Caco-2 (cell line): ENCODE data around the gene FBN2. TPM values are rescaled to one million over a fixed set of nuclear protein-coding genes. Genes with fewer than 3 reads are reported as not detected.

Experiments used
- BruUV-seq: library from RNA; stranded (reverse); fragments of 400-500 nt; replicated peaks from 2 replicates; lab custom pipeline; 2021; lab: Mats Ljungman, UMichigan
- CTCF ChIA-PET: fragments of 300-600 bp; sonication (Branson Sonifier 250); formaldehyde crosslinking; loops from one replicate; lab custom pipeline; 2022; ENCODE audit warnings: antibody characterized with exemption; lab: Charles Lee
- POLR2A ChIA-PET: fragments of 300-600 bp; sonication (Branson Sonifier 250); formaldehyde crosslinking; loops from one replicate; lab custom pipeline; 2022; ENCODE audit warnings: antibody characterized with exemption; lab: Charles Lee
- DNase-seq, 2 experiments: peaks; one replicate each; pipeline versions ENCODE4 v3.0.0 to v3.0.0-alpha.2; 2020 to 2022
- H3K27me3 ChIP-seq: replicated peaks from 2 replicates; pipeline ENCODE4 v1.6.0; 2011; ENCODE audit warnings: low read length; ENCODE audit not compliant: control insufficient read depth, insufficient read depth
- H3K36me3 ChIP-seq: 2 replicates; pipeline ENCODE4 v1.5.1; 2011; ENCODE audit warnings: low read length; ENCODE audit not compliant: control insufficient read depth, insufficient read depth
- H3K4me1 ChIP-seq: fragments of 250-450 bp; sonication (Bioruptor Pico); 2 replicates; pipeline ENCODE4 v1.5.1; 2020; ENCODE audit warnings: mild to moderate bottlenecking
- H3K4me3 ChIP-seq: 2 replicates; pipeline ENCODE4 v1.5.1; 2011; ENCODE audit warnings: low read depth, mild to moderate bottlenecking, control low read depth, low read length
- H3K9me3 ChIP-seq: fragments of 250-450 bp; sonication (Bioruptor Pico); 2 replicates; pipeline ENCODE4 v1.5.1; 2020; ENCODE audit warnings: mild to moderate bottlenecking, moderate library complexity
- H3K27ac Mint-ChIP-seq: one replicate; pipeline ENCODE4 v1.8.0; 2022; ENCODE audit warnings: mixed read lengths; ENCODE audit not compliant: unreplicated experiment
- H3K27me3 Mint-ChIP-seq: one replicate; pipeline ENCODE4 v1.8.0; 2022; ENCODE audit warnings: mixed read lengths; ENCODE audit not compliant: insufficient read depth, unreplicated experiment
- H3K36me3 Mint-ChIP-seq: one replicate; pipeline ENCODE4 v1.8.0; 2022; ENCODE audit warnings: mild to moderate bottlenecking, mixed read lengths; ENCODE audit not compliant: insufficient read depth, unreplicated experiment
- H3K4me1 Mint-ChIP-seq: one replicate; pipeline ENCODE4 v1.8.0; 2022; ENCODE audit warnings: low read depth, mixed read lengths; ENCODE audit not compliant: unreplicated experiment
- H3K4me3 Mint-ChIP-seq: one replicate; pipeline ENCODE4 v1.8.0; 2022; ENCODE audit warnings: mild to moderate bottlenecking, moderate library complexity, mixed read lengths; ENCODE audit not compliant: unreplicated experiment
- H3K9me3 Mint-ChIP-seq: one replicate; pipeline ENCODE4 v1.8.0; 2022; ENCODE audit warnings: mixed read lengths; ENCODE audit not compliant: unreplicated experiment
- intact Hi-C: fragments of 100-400 bp; cut with micrococcal nuclease; formaldehyde crosslinking; loops from one replicate; pipeline ENCODE4 v1.10.0; 2022; ENCODE audit not compliant: unreplicated experiment
- total RNA-seq: library from RNA; stranded (reverse); gene quantifications from 2 replicates; pipeline ENCODE4 v1.2.3, GENCODE V29; 2022
- TF ChIP-seq, protein P1 (sequence below), 2 experiments: fragments of 200-600 bp in 1 of 2; IDR thresholded peaks; 1 replicate in 1 of 2; 2 replicates in 1 of 2; pipeline versions ENCODE4 v1.5.1 to v1.8.0; 2011 to 2022; ENCODE audit warnings: antibody characterized with exemption in 1 of 2, control low read depth in 1 of 2, inconsistent platforms in 1 of 2, low read depth in 1 of 2, low read length in 1 of 2, mild to moderate bottlenecking in 1 of 2, moderate library complexity in 1 of 2; ENCODE audit not compliant: insufficient read depth in 1 of 2, severe bottlenecking in 1 of 2, unreplicated experiment in 1 of 2

Gene FBN2
- total RNA-seq, 1 experiment from 2014 or later: 0.09 TPM

DNA sequence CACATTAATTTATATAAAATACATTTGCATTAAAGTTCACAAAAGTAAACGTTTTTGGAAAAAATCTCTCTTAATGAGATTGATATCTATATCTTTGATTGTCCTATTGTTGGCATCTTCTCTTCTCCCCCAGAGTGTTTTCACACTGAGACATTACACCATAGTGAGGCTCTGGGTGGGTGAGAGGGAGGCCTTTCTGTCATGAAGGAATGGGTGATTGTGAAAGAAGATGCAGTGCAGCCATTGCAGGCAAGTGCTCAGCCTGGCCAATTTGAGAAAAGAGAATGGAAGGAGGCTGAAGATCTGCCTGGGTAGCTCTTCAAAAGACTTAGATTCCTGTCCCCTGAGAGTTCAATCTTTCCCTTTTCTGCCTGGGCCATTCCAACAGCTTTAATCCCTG lies 313.7 kb downstream of the FBN2 start:
- TF ChIP-seq, protein P1, sequence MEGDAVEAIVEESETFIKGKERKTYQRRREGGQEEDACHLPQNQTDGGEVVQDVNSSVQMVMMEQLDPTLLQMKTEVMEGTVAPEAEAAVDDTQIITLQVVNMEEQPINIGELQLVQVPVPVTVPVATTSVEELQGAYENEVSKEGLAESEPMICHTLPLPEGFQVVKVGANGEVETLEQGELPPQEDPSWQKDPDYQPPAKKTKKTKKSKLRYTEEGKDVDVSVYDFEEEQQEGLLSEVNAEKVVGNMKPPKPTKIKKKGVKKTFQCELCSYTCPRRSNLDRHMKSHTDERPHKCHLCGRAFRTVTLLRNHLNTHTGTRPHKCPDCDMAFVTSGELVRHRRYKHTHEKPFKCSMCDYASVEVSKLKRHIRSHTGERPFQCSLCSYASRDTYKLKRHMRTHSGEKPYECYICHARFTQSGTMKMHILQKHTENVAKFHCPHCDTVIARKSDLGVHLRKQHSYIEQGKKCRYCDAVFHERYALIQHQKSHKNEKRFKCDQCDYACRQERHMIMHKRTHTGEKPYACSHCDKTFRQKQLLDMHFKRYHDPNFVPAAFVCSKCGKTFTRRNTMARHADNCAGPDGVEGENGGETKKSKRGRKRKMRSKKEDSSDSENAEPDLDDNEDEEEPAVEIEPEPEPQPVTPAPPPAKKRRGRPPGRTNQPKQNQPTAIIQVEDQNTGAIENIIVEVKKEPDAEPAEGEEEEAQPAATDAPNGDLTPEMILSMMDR (IDR thresholded peaks at IDR 0.05; ENCODE audit: insufficient read depth in 1 of 2, low read depth in 1 of 2, low read length in 1 of 2, severe bottlenecking in 1 of 2, unreplicated experiment in 1 of 2): no peak
- BruUV-seq: no TSS peak
- DNase-seq: no peak
- Histone ChIP-seq H3K9me3 (no peaks in the 10 kb centered on the region), H3K36me3 (no peaks in the 10 kb centered on the region), H3K4me1 (no peaks in the 10 kb centered on the region), H3K4me3 (no peak overlapping the region), H3K27me3 (no peaks in the 10 kb centered on the region)
- Mint-ChIP-seq H3K27ac (no peak overlapping the region), H3K4me3 (no peak overlapping the region), H3K27me3 (peaks cover 4% of the 10 kb centered on the region), H3K9me3 (no peaks in the 10 kb centered on the region), H3K4me1 (peaks cover 7% of the 10 kb centered on the region), H3K36me3 (no peaks in the 10 kb centered on the region)
- intact Hi-C loops: no loop called here
- ChIA-PET POLR2A (no interaction called here), CTCF (no interaction called here)

DNA sequence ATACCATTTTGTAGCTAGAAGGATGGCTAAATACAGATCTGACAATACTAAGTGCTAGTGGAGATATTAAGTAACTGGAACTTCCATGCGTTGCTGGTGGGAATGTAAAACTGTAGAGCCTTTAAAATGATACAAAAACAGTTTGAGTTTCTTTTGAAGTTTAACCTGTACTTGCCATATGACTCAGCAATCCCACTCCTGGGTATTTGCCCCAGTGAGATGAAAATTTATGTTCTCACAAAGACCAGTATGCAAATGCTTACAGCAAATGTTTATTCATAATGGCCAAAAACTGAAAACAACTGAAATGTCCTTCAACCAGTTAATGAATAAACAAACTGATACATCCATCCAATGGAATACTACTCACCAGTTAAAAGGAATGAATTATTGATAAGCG lies 317.2 kb downstream of the FBN2 start:
- POLR2A ChIA-PET: no interaction called here
- BruUV-seq: no TSS peak
- intact Hi-C loops: no loop called here

DNA sequence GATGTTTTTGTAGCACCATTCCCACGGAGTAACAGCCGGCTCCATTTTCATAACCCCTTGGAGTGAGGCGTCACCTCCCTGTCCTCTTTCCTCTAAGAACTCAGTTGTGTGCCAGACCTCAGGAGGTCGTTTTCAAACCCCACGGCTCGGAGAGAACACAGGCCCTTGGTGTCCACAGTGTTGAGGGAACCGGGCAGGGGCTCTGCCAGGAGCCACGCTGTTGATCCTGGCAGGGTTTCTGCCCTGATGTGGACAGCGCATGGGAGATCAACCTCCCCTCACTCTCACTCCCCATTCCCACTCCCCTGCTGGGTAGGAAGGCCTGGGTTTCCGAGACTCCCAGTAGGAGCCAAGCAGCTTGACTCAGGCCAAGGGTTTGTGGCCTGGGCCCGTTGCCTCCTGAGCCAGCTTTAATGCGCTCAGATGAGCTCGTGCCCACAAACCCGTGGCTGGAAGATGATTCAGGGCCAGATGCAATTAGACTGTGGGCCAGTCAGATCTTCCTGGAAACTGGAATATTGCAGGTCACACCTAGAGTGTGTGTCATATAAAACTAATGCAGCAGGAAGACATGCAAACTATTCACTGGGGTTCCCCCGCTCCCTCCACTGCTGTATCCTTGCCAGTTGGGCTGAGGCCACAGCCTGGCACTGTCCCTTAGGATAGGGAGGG lies 321.0 kb downstream of the FBN2 start:
- Histone ChIP-seq H3K4me3 (no peak overlapping the region), H3K4me1 (no peaks in the 10 kb centered on the region), H3K36me3 (no peaks in the 10 kb centered on the region), H3K27me3 (no peaks in the 10 kb centered on the region), H3K9me3 (no peaks in the 10 kb centered on the region)
- no peak overlapping the region for H3K27ac Mint-ChIP-seq
- DNase-seq: no peak
- H3K36me3 Mint-ChIP-seq: no peaks in the 10 kb centered on the region
- no peak overlapping the region for H3K4me3 Mint-ChIP-seq
- H3K9me3 Mint-ChIP-seq: no peaks in the 10 kb centered on the region
- TF ChIP-seq, protein P1 (IDR thresholded peaks at IDR 0.05; ENCODE audit: insufficient read depth in 1 of 2, low read depth in 1 of 2, low read length in 1 of 2, severe bottlenecking in 1 of 2, unreplicated experiment in 1 of 2): no peak
- POLR2A ChIA-PET: no interaction called here
- intact Hi-C loops: loop anchor here (10.0 kb wide), 3 partner anchors 138 to 1548 kb away; no protein-coding TSS in a partner anchor
- no TSS peak for BruUV-seq
- no peaks in the 10 kb centered on the region for H3K4me1 Mint-ChIP-seq
- CTCF ChIA-PET: no interaction called here
- no peaks in the 10 kb centered on the region for H3K27me3 Mint-ChIP-seq

More for the DNA sequence above, 317.2 kb downstream of the FBN2 start:
- Mint-ChIP-seq H3K36me3 (no peaks in the 10 kb centered on the region), H3K4me3 (no peak overlapping the region), H3K27ac (no peak overlapping the region), H3K4me1 (peaks cover 7% of the 10 kb centered on the region), H3K27me3 (peaks cover 4% of the 10 kb centered on the region), H3K9me3 (no peaks in the 10 kb centered on the region)
- Histone ChIP-seq H3K36me3 (no peaks in the 10 kb centered on the region), H3K27me3 (no peaks in the 10 kb centered on the region), H3K4me1 (no peaks in the 10 kb centered on the region), H3K9me3 (no peaks in the 10 kb centered on the region), H3K4me3 (no peak overlapping the region)
- DNase-seq: no peak
- CTCF ChIA-PET: no interaction called here
- TF ChIP-seq, protein P1 (IDR thresholded peaks at IDR 0.05; ENCODE audit: insufficient read depth in 1 of 2, low read depth in 1 of 2, low read length in 1 of 2, severe bottlenecking in 1 of 2, unreplicated experiment in 1 of 2): no peak
